GM19035 (cell line): ENCODE measurements around the gene MTREX.
"Not testable (repeated sequence)": the region's sequence is repeated elsewhere in the genome, so short reads cannot be mapped to it uniquely, and the experiment has no call there.

Experiments
- ATAC-seq: cut with Tn5 transposase; IDR thresholded peaks from one replicate; pipeline ENCODE4 v1.9.1; 2021; ENCODE audit not compliant: unreplicated experiment

Gene MTREX

GRCh38 chr5:55307383-55308253, at the start of gene MTREX, which contains the start of gene DHX29:
MTREX (plus strand) TSS chr5:55307989; CDS start chr5:55308014, 25 bp downstream.
DHX29 (minus strand) TSS chr5:55307694; CDS start chr5:55307573, 121 bp downstream.
- peak; percentile 94 for ATAC-seq

GRCh38 chr5:55258339-55258738, 49.5 kb upstream of the MTREX start:
- ATAC-seq = no peak

- ATAC-seq = no peak
Observed at GRCh38 chr5:55276771-55277170, 31.0 kb upstream of the MTREX start.

- no peak for ATAC-seq
Observed at GRCh38 chr5:55278778-55279177, 29.0 kb upstream of the MTREX start.

GRCh38 chr5:55286411-55286933, 21.3 kb upstream of the MTREX start:
- no peak for ATAC-seq

- ATAC-seq = no peak
Observed at GRCh38 chr5:55289808-55290207, 18.0 kb upstream of the MTREX start.

- no peak for ATAC-seq
Observed at GRCh38 chr5:55290991-55291390, 16.8 kb upstream of the MTREX start.

- ATAC-seq = no peak
Observed at GRCh38 chr5:55294935-55295334, 12.9 kb upstream of the MTREX start.

GRCh38 chr5:55300890-55301289, 6.9 kb upstream of the MTREX start:
- no peak for ATAC-seq

GRCh38 chr5:55303238-55303690, 4.5 kb upstream of the MTREX start:
- ATAC-seq = no peak

- ATAC-seq = no peak
Observed at GRCh38 chr5:55304584-55304983, 3.2 kb upstream of the MTREX start.

GRCh38 chr5:55305345-55305744, 2.4 kb upstream of the MTREX start:
- ATAC-seq = no peak

- ATAC-seq = no peak
Observed at GRCh38 chr5:55306641-55307382, 977 bp upstream of the MTREX start.

GRCh38 chr5:55308254-55308836, 556 bp downstream of the MTREX start:
- peak; percentile 4 for ATAC-seq

GRCh38 chr5:55313870-55314617, 6.3 kb downstream of the MTREX start:
- no peak for ATAC-seq

- ATAC-seq = no peak
Observed at GRCh38 chr5:55316289-55316688, 8.5 kb downstream of the MTREX start.

- ATAC-seq = no peak
Observed at GRCh38 chr5:55316837-55317236, 9.0 kb downstream of the MTREX start.

- not testable (repeated sequence) for ATAC-seq
Observed at GRCh38 chr5:55318237-55318636, 10.4 kb downstream of the MTREX start.

- no peak for ATAC-seq
Observed at GRCh38 chr5:55319491-55319890, 11.7 kb downstream of the MTREX start.

- no peak for ATAC-seq
Observed at GRCh38 chr5:55320571-55320970, 12.8 kb downstream of the MTREX start.

- ATAC-seq = no peak
Observed at GRCh38 chr5:55324006-55324405, 16.2 kb downstream of the MTREX start.
